H1 (cell line): ENCODE results near the gene PDE4D. TPM values are rescaled to one million over a fixed set of nuclear protein-coding genes. Genes with fewer than 3 reads are reported as not detected.

Source experiments
- E2F6 ChIP-seq: IDR thresholded peaks from 2 replicates; pipeline ENCODE4 v1.6.1; 2012; ENCODE audit warnings: inconsistent platforms
- polyA plus RNA-seq, 7 experiments: library from polyadenylated mRNA; depleted of rRNA in 3 of 7; stranded (reverse) in 5 of 7; unstranded in 2 of 7; fragments of >200 nt in 5 of 7; fragments of 200-250 nt in 2 of 7; gene quantifications; 1 replicate in 5 of 7; 2 replicates in 1 of 7; 4 replicates in 1 of 7; pipeline versions ENCODE4 v1.2.1 to v1.2.3, GENCODE V29; 2011 to 2013; ENCODE audit warnings: missing spikeins in 2 of 7, mixed read lengths in 2 of 7
- total RNA-seq: library from RNA; stranded (reverse); fragmentation: NEBNext Ultra II Directional; extraction: Animal tissue kit (Norgen Biotek cat#: 25700); gene quantifications from 2 replicates; pipeline ENCODE4 v1.2.1, GENCODE V29; 2021

PDE4D gene
- total and polyA plus RNA-seq, 2 of the 8 experiments (the other 6 are each of a cell fraction or from before 2014, with no cell fraction given): 2.3 to 3.7 TPM

GRCh38 chr5:59522201-59522831 is 371.2 kb downstream of the PDE4D start (continued):
- TF ChIP-seq E2F6: no peak
- TF ChIP-seq, all 59 proteins: peak for 0
